Measurements from ENCODE around the gene SERPINB10.

DNA sequence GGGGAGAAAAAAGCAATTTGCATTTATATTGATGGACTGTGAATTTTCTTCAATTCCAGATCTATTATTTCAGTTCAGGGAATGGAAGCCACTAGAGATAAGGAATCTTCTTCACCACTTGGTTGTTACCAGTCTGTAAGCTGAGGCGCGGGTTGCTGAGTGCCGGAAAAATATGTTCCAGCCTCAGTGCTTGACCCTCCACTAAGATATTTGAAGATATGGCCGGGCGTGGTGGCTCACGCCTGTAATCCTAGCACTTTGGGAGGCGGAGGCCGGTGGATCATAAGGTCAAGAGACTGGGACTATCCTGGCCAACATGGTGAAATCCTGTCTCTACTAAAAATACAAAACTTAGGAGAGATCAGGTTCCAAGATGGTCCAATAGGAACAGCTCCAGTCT is 32.2 kb downstream of the SERPINB10 start:
- TF ChIP-seq, protein P1, sequence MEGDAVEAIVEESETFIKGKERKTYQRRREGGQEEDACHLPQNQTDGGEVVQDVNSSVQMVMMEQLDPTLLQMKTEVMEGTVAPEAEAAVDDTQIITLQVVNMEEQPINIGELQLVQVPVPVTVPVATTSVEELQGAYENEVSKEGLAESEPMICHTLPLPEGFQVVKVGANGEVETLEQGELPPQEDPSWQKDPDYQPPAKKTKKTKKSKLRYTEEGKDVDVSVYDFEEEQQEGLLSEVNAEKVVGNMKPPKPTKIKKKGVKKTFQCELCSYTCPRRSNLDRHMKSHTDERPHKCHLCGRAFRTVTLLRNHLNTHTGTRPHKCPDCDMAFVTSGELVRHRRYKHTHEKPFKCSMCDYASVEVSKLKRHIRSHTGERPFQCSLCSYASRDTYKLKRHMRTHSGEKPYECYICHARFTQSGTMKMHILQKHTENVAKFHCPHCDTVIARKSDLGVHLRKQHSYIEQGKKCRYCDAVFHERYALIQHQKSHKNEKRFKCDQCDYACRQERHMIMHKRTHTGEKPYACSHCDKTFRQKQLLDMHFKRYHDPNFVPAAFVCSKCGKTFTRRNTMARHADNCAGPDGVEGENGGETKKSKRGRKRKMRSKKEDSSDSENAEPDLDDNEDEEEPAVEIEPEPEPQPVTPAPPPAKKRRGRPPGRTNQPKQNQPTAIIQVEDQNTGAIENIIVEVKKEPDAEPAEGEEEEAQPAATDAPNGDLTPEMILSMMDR (IDR thresholded peaks at IDR 0.05) = no peak
- no peak for TF ChIP-seq POLR2A (IDR thresholded peaks at IDR 0.05)

All from adrenal gland (tissue), 5 donors.